SW480 (cell line): ENCODE data around the gene ZFAND2A.
"Not testable (repeated sequence)": the region's sequence is repeated elsewhere in the genome, so short reads cannot be mapped to it uniquely, and the experiment has no call there.

Source experiments
- DNase-seq: peaks from one replicate; pipeline ENCODE4 v3.0.0-alpha.2; 2016; ENCODE audit warnings: low spot score

ZFAND2A gene

GRCh38 chr7:1122832-1123501 lies 37.0 kb downstream of the ZFAND2A start:
- no peak for DNase-seq

- DNase-seq = no peak
These were observed 37.8 kb downstream of the ZFAND2A start for GRCh38 chr7:1121886-1122831.

GRCh38 chr7:1121476-1121875 lies 38.5 kb downstream of the ZFAND2A start:
- DNase-seq = no peak

- no peak for DNase-seq
These were observed 39.2 kb downstream of the ZFAND2A start for GRCh38 chr7:1120791-1121190.

GRCh38 chr7:1119201-1119600 lies 40.8 kb downstream of the ZFAND2A start:
- no peak for DNase-seq

GRCh38 chr7:1117321-1117928 lies 42.6 kb downstream of the ZFAND2A start:
- no peak for DNase-seq

- DNase-seq = not testable (repeated sequence)
These were observed 43.5 kb downstream of the ZFAND2A start for GRCh38 chr7:1116383-1117008.

GRCh38 chr7:1115171-1116045 lies 44.6 kb downstream of the ZFAND2A start:
- not testable (repeated sequence) for DNase-seq

- DNase-seq = no peak
These were observed 45.5 kb downstream of the ZFAND2A start for GRCh38 chr7:1114505-1114904.

- no peak for DNase-seq
These were observed 45.9 kb downstream of the ZFAND2A start for GRCh38 chr7:1114088-1114487.

GRCh38 chr7:1113548-1113885 lies 46.5 kb downstream of the ZFAND2A start:
- no peak for DNase-seq

- DNase-seq = no peak
These were observed 47.1 kb downstream of the ZFAND2A start for GRCh38 chr7:1112625-1113547.

- no peak for DNase-seq
These were observed 47.9 kb downstream of the ZFAND2A start for GRCh38 chr7:1112109-1112508.

- DNase-seq = no peak
These were observed 48.8 kb downstream of the ZFAND2A start for GRCh38 chr7:1111156-1111555.

GRCh38 chr7:1110358-1110757 lies 49.6 kb downstream of the ZFAND2A start:
- no peak for DNase-seq

- DNase-seq = no peak
These were observed 50.2 kb downstream of the ZFAND2A start for GRCh38 chr7:1109581-1110310.

GRCh38 chr7:1108264-1108920 lies 51.6 kb downstream of the ZFAND2A start:
- DNase-seq = no peak

GRCh38 chr7:1106793-1107421 lies 53.1 kb downstream of the ZFAND2A start:
- no peak for DNase-seq
